SH-SY5Y (cell line): ENCODE data around the gene RBM42.

Experiments
- GATA2 ChIP-seq: IDR thresholded peaks from 2 replicates; pipeline ENCODE4 v1.6.1; 2011; ENCODE audit warnings: mild to moderate bottlenecking, low read depth, low read length
- GATA3 ChIP-seq: IDR thresholded peaks from 2 replicates; pipeline ENCODE4 v1.6.1; 2011; ENCODE audit warnings: low read depth, mild to moderate bottlenecking, low read length, moderate library complexity

- no peak for TF ChIP-seq GATA2
- TF ChIP-seq GATA3: no peak
Measured at GRCh38 chr19:35601971-35602370, 26.9 kb upstream of the RBM42 start.
